ENCODE measurements around the gene MFNG. TPM values are rescaled to one million over a fixed set of nuclear protein-coding genes. Genes with fewer than 3 reads are reported as not detected.

Gene MFNG
- total RNA-seq, 1 donor from 2014 or later: not detected

DNA sequence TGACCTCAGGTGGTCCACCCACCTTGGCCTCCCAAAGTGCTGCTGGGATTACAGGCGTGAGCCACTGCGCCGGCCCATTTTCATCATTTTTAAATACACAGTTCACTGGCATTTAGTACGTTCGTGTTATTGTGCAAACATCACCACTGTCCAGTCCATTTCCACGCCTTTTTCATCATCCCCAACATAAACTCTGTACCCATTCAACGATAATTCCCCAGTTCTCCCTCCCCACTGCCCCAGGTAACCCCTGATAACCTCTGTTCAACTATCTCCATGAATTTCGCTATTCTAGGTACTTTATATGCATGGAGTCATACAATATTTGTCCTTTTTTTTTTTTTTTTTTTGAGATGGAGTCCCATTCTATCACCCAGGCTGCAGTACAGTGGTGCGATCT lies 40.7 kb downstream of the MFNG start:
- TF ChIP-seq, protein P1, sequence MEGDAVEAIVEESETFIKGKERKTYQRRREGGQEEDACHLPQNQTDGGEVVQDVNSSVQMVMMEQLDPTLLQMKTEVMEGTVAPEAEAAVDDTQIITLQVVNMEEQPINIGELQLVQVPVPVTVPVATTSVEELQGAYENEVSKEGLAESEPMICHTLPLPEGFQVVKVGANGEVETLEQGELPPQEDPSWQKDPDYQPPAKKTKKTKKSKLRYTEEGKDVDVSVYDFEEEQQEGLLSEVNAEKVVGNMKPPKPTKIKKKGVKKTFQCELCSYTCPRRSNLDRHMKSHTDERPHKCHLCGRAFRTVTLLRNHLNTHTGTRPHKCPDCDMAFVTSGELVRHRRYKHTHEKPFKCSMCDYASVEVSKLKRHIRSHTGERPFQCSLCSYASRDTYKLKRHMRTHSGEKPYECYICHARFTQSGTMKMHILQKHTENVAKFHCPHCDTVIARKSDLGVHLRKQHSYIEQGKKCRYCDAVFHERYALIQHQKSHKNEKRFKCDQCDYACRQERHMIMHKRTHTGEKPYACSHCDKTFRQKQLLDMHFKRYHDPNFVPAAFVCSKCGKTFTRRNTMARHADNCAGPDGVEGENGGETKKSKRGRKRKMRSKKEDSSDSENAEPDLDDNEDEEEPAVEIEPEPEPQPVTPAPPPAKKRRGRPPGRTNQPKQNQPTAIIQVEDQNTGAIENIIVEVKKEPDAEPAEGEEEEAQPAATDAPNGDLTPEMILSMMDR (conservative IDR thresholded peaks at IDR 0.05; ENCODE audit: low read depth, low read length): no peak
- no peak for DNase-seq (ENCODE audit: low read depth)
- H3K4me3 ChIP-seq (ENCODE audit: low read depth, low read length): no peak overlapping the region

DNA sequence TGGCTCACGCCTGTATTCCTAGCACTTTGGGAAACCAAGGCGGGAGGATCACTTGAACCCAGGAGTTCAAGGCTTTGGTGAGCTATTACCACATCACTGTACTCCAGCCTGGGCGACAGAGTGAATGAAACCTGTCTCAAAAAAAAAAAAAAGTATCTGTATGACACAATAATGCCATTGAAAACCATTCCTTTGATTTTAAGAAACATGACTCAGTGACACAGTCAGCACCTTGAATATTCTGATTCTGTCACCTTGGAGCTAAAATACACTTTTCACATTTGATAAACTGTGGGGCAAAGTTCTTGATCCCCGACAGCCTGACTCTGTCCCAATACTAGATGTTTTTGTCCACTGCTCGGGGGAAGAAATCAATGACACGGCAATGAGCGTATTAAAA lies 42.2 kb downstream of the MFNG start:
- TF ChIP-seq, protein P1 (conservative IDR thresholded peaks at IDR 0.05; ENCODE audit: low read depth, low read length): no peak
- no peak overlapping the region for H3K4me3 ChIP-seq (ENCODE audit: low read depth, low read length)
- DNase-seq (ENCODE audit: low read depth): no peak

DNA sequence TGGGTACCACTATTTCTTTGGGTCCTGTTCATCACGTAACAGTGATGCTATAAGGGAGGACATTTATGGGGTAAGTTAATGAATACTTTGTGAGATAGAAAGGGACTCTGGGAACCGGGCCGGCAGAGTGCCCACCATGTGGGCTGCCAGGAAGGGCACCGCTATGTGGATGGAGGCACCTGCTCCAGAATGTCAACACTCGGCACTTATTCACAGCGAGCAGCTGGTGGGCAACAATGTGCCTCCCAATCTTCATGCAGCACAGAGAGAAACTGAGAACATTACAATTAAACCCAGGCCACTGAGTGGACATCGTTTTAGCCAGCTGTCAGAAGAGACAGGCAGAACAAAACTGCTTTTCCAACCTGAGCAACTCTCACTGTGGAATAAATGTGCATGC lies 43.1 kb downstream of the MFNG start:
- no peak for DNase-seq (ENCODE audit: low read depth)
- TF ChIP-seq, protein P1 (conservative IDR thresholded peaks at IDR 0.05; ENCODE audit: low read depth, low read length): no peak
- peak overlapping the region; percentile 33 for H3K4me3 ChIP-seq (ENCODE audit: low read depth, low read length)

DNA sequence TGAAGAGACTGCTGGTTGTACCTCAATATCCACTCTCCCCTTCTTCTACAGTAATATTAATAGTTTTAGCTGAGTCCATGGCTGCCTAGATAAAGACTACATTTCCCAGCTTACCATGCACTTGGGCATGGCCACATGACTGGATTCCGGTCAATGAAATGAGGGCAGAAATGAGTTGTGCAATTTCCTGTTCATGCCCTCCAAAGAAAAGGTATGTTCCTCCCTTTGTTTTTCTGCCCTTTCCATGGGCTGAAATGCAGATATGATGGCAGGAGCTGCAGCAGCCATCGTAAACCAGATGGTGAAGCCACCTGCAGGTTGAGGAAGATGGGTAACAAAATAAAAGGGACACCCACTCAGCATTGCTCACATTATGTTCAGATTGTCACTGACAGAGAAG lies 43.6 kb downstream of the MFNG start:
- H3K4me3 ChIP-seq (ENCODE audit: low read depth, low read length): peak overlapping the region; percentile 33
- no peak for DNase-seq (ENCODE audit: low read depth)
- TF ChIP-seq, protein P1 (conservative IDR thresholded peaks at IDR 0.05; ENCODE audit: low read depth, low read length): no peak

DNA sequence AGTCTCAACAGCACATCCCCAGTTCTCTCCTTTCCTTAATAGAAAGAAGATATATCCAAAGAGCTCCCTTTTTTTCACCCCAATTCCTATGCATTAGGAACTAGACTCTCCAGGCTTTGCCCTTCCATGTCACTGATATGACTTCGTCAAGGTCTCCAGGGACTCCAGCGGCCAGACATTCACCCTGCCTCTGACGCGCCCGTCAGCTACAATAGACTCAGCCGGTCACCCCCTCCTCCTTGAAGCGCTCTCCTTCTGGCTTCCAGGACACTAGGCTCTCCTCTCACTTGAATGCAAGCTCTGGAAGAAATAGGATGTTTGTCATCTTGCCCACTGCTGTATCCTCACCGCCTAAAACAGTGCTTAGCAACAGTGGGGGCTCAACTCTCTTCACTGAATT lies 44.0 kb downstream of the MFNG start:
- TF ChIP-seq, protein P1 (conservative IDR thresholded peaks at IDR 0.05; ENCODE audit: low read depth, low read length): no peak
- H3K4me3 ChIP-seq (ENCODE audit: low read depth, low read length): no peak overlapping the region
- DNase-seq (ENCODE audit: low read depth): no peak

DNA sequence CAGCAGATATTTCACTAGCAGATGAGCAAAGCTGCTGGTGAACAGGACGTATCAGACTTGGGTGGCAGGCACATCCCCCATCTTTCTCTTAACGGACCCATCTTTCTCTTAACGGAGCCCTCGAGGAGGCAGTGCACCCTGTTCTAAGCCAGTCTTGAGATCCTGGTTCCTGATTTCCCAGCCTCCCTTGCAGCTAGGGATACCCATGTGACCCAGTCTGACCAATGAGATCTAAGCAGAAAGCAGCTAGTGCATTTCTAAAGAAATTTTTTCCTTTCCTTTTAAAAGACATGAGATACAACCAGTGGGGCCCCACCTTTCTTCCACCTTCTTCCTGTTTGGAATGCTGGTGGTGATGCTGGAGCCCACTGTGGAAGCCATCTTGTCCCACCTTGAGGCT lies 45.3 kb downstream of the MFNG start:
- no peak for DNase-seq (ENCODE audit: low read depth)
- TF ChIP-seq, protein P1 (conservative IDR thresholded peaks at IDR 0.05; ENCODE audit: low read depth, low read length): no peak
- no peak overlapping the region for H3K4me3 ChIP-seq (ENCODE audit: low read depth, low read length)

DNA sequence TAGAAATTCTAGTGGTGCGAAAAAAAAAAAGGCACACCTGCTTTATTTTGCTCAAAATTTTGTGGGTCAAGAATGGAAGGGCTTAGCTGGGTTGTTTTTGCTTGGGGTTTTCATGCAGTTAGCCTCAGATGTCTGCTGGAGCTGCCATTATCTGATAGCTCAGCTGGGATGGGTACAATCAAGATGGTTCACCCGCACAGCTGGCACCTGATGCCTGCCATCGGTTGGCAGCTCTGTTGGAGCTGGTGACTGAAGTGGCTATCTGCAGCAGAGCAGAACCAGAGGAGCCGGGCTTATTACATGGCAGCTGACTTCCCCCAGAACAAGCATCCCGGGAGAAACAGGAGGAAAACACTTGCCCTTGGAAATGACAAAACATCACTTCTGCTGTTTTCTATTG lies 46.8 kb downstream of the MFNG start:
- H3K4me3 ChIP-seq (ENCODE audit: low read depth, low read length): no peak overlapping the region
- TF ChIP-seq, protein P1 (conservative IDR thresholded peaks at IDR 0.05; ENCODE audit: low read depth, low read length): no peak
- no peak for DNase-seq (ENCODE audit: low read depth)

All from epithelial cell of proximal tubule (primary cell).